ENCODE data around the gene HYAL3. TPM values are rescaled to one million over a fixed set of nuclear protein-coding genes. Genes with fewer than 3 reads are reported as not detected.

Gene HYAL3
- total and polyA plus RNA-seq, 2 of the 13 experiments (the other 11 are each of a cell fraction or from before 2014, with no cell fraction given), result 5.5 to 10.4 TPM

DNA sequence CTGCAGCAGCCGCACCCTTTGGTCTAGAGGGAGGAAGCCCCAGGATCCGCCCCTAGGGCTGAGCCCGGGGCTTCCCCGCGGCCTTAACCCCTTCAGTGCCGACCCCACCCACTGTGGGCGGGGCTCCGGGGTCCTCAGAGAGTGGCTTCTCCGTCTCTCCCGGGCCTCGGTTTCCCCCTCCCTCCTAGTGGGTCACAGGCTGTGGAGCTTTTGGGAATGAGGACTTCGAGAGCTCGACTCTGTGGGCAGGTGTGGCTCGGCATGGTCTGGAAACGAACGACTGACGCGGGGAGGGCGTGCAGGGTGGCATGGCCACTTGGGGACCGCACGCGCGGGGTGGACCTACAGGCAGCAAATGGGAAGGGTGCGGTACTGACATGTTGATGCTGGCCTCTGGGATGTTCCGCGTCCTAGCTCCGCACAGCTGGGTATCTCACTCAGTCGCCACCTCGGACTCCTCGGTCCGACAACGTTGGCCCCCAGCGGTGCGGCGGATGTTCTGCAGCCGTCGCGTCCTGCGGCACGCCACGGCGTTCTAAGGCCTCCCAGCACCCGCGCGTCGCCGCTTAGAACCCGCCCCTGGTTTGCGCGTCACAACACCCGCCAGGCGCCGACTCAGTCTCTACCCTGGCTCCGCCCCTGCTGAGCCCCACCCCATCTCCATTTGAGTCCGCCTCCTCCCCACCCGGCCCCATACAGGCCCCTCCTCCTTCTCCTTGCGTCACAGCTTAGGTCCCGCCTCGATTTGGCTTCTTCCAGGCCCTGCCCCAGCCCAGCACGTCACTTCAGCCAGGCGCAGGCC lies at the start of gene HYAL3, which contains the start of gene NAA80 (continued):
- TF ChIP-seq PHF21A (CRISPR knock-in tag; IDR thresholded peaks at IDR 0.05), result peak; percentile 58; the same call in 1 of the 2 replicates
- TF ChIP-seq PHF5A (CRISPR knock-in tag; IDR thresholded peaks at IDR 0.05; ENCODE audit: low read depth, unreplicated experiment), result no peak
- TF ChIP-seq ZNF232 (CRISPR knock-in tag; IDR thresholded peaks at IDR 0.05; ENCODE audit: borderline replicate concordance), result no peak; the same call in 1 of the 2 replicates
- TF ChIP-seq KAT2B (IDR thresholded peaks at IDR 0.05; ENCODE audit: borderline replicate concordance, low read depth, low read length), result no peak
- no peak for TF ChIP-seq STAT5B (CRISPR knock-in tag; IDR thresholded peaks at IDR 0.05)
- TF ChIP-seq SAP130 (CRISPR knock-in tag; IDR thresholded peaks at IDR 0.05; ENCODE audit: low read depth), result peak; percentile 54
- 0 out of 2 replicates have a peak, but pooled peaks have one; percentile 80 for TF ChIP-seq REL (CRISPR knock-in tag; conservative IDR thresholded peaks at IDR 0.05)
- peak; percentile 67; the same call in 1 of the 2 replicates for TF ChIP-seq RAD21 (CRISPR knock-in tag; IDR thresholded peaks at IDR 0.05)
- TF ChIP-seq ONECUT2 (CRISPR knock-in tag; IDR thresholded peaks at IDR 0.05), result no peak
- TF ChIP-seq NR1H2 (CRISPR knock-in tag; IDR thresholded peaks at IDR 0.05; ENCODE audit: borderline replicate concordance, low read depth), result 0 out of 2 replicates have a peak, but pooled peaks have one; percentile 60
- TF ChIP-seq, protein P1, sequence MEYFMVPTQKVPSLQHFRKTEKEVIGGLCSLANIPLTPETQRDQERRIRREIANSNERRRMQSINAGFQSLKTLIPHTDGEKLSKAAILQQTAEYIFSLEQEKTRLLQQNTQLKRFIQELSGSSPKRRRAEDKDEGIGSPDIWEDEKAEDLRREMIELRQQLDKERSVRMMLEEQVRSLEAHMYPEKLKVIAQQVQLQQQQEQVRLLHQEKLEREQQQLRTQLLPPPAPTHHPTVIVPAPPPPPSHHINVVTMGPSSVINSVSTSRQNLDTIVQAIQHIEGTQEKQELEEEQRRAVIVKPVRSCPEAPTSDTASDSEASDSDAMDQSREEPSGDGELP (IDR thresholded peaks at IDR 0.05; ENCODE audit: borderline replicate concordance, low read depth), result no peak
- no peak; the same call in 1 of the 2 replicates for TF ChIP-seq CHCHD3 (CRISPR knock-in tag; IDR thresholded peaks at IDR 0.05)
- no peak; the same call in 1 of the 2 replicates for TF ChIP-seq TBX2 (CRISPR knock-in tag; IDR thresholded peaks at IDR 0.05; ENCODE audit: borderline replicate concordance)
- no peak for TF ChIP-seq EHMT2 (IDR thresholded peaks at IDR 0.05; ENCODE audit: borderline replicate concordance, low read depth, low read length)
- TF ChIP-seq, protein P2, sequence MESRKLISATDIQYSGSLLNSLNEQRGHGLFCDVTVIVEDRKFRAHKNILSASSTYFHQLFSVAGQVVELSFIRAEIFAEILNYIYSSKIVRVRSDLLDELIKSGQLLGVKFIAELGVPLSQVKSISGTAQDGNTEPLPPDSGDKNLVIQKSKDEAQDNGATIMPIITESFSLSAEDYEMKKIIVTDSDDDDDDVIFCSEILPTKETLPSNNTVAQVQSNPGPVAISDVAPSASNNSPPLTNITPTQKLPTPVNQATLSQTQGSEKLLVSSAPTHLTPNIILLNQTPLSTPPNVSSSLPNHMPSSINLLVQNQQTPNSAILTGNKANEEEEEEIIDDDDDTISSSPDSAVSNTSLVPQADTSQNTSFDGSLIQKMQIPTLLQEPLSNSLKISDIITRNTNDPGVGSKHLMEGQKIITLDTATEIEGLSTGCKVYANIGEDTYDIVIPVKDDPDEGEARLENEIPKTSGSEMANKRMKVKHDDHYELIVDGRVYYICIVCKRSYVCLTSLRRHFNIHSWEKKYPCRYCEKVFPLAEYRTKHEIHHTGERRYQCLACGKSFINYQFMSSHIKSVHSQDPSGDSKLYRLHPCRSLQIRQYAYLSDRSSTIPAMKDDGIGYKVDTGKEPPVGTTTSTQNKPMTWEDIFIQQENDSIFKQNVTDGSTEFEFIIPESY (CRISPR knock-in tag; IDR thresholded peaks at IDR 0.05), result 0 out of 2 replicates have a peak, but pooled peaks have one; percentile 16
- TF ChIP-seq CAMTA2 (CRISPR knock-in tag; IDR thresholded peaks at IDR 0.05; ENCODE audit: borderline replicate concordance), result no peak
- TF ChIP-seq, protein P3, sequence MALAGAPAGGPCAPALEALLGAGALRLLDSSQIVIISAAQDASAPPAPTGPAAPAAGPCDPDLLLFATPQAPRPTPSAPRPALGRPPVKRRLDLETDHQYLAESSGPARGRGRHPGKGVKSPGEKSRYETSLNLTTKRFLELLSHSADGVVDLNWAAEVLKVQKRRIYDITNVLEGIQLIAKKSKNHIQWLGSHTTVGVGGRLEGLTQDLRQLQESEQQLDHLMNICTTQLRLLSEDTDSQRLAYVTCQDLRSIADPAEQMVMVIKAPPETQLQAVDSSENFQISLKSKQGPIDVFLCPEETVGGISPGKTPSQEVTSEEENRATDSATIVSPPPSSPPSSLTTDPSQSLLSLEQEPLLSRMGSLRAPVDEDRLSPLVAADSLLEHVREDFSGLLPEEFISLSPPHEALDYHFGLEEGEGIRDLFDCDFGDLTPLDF (CRISPR knock-in tag; IDR thresholded peaks at IDR 0.05), result no peak
- TF ChIP-seq KDM3A (CRISPR knock-in tag; IDR thresholded peaks at IDR 0.05; ENCODE audit: low read depth), result no peak
- TF ChIP-seq ZNF180 (CRISPR knock-in tag; IDR thresholded peaks at IDR 0.05; ENCODE audit: borderline replicate concordance, low read depth), result 0 out of 2 replicates have a peak, but pooled peaks have one; percentile 27
- TF ChIP-seq, protein P4, sequence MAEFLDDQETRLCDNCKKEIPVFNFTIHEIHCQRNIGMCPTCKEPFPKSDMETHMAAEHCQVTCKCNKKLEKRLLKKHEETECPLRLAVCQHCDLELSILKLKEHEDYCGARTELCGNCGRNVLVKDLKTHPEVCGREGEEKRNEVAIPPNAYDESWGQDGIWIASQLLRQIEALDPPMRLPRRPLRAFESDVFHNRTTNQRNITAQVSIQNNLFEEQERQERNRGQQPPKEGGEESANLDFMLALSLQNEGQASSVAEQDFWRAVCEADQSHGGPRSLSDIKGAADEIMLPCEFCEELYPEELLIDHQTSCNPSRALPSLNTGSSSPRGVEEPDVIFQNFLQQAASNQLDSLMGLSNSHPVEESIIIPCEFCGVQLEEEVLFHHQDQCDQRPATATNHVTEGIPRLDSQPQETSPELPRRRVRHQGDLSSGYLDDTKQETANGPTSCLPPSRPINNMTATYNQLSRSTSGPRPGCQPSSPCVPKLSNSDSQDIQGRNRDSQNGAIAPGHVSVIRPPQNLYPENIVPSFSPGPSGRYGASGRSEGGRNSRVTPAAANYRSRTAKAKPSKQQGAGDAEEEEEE (CRISPR knock-in tag; IDR thresholded peaks at IDR 0.05; ENCODE audit: borderline replicate concordance), result no peak
- TF ChIP-seq ZFP41 (CRISPR knock-in tag; IDR thresholded peaks at IDR 0.05; ENCODE audit: borderline replicate concordance), result no peak
